Liver (tissue), 3 donors: ENCODE data around the gene C1orf210.

Experiments used
- TAF1 ChIP-seq: conservative IDR thresholded peaks from 2 replicates; pipeline ENCODE4 v1.6.1; 2016; ENCODE audit warnings: antibody characterized with exemption, mild to moderate bottlenecking
- TF ChIP-seq, protein P1 (sequence below): fragments of 150-350 bp; IDR thresholded peaks from 2 replicates; pipeline ENCODE4 v1.5.1; 2017; ENCODE audit warnings: improper control_type of control experiment, low read depth, low read length; ENCODE audit not compliant: missing input control
- donor health status: healthy.
- donor health status: healthy.

DNA sequence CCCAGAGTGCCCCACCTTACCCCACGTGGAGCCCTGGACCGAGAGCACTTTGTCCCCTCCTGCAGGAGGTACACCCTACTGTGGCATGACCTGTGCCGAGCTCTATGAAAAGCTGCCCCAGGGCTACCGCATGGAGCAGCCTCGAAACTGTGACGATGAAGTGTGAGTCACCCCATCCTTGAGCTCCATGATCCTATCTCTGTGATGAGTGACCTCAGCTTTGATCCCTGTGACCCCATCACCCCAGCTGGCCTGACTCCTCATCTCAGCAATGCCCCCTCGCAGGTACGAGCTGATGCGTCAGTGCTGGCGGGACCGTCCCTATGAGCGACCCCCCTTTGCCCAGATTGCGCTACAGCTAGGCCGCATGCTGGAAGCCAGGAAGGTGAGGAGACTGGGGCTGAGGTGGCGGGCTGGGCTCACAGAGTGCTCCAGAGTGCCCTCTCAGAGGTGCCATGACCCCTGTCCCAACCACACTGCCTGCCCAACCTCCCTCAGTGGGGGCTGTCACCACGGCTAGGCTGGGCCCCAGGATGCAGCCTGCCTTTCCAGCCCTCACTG is 36.0 kb upstream of the C1orf210 start:
- TF ChIP-seq TAF1: no peak
- TF ChIP-seq, protein P1, sequence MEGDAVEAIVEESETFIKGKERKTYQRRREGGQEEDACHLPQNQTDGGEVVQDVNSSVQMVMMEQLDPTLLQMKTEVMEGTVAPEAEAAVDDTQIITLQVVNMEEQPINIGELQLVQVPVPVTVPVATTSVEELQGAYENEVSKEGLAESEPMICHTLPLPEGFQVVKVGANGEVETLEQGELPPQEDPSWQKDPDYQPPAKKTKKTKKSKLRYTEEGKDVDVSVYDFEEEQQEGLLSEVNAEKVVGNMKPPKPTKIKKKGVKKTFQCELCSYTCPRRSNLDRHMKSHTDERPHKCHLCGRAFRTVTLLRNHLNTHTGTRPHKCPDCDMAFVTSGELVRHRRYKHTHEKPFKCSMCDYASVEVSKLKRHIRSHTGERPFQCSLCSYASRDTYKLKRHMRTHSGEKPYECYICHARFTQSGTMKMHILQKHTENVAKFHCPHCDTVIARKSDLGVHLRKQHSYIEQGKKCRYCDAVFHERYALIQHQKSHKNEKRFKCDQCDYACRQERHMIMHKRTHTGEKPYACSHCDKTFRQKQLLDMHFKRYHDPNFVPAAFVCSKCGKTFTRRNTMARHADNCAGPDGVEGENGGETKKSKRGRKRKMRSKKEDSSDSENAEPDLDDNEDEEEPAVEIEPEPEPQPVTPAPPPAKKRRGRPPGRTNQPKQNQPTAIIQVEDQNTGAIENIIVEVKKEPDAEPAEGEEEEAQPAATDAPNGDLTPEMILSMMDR: no peak
